A673 (cell line): ENCODE results near the gene PRKCA. TPM values are rescaled to one million over a fixed set of nuclear protein-coding genes. Genes with fewer than 3 reads are reported as not detected.

Experiments
- BruUV-seq: library from RNA; stranded (reverse); fragments of 400-500 nt; replicated peaks from 2 replicates; lab custom pipeline; 2021; lab: Mats Ljungman, UMichigan
- CTCF ChIA-PET: fragments of 300-600 bp; sonication (Branson Sonifier 250); formaldehyde crosslinking; loops from one replicate; lab custom pipeline; 2022; ENCODE audit warnings: antibody characterized with exemption; lab: Charles Lee
- POLR2A ChIA-PET: fragments of 300-600 bp; sonication (Branson Sonifier 250); formaldehyde crosslinking; loops from one replicate; lab custom pipeline; 2022; ENCODE audit warnings: antibody characterized with exemption; ENCODE audit not compliant: low non-redundant PET; lab: Charles Lee
- DNase-seq: peaks from one replicate; pipeline ENCODE4 v3.0.0-alpha.2; 2015; ENCODE audit warnings: low spot score
- H3K27ac ChIP-seq: fragments of 200-600 bp; sonication (generic); 2 replicates; pipeline ENCODE4 v1.5.1; 2016; ENCODE audit warnings: mixed run types, low read depth, mild to moderate bottlenecking, mixed read lengths, antibody characterized with exemption, low read length; ENCODE audit not compliant: poor library complexity, severe bottlenecking
- H3K27me3 ChIP-seq: fragments of 200-600 bp; sonication (generic); replicated peaks from 2 replicates; pipeline ENCODE4 v1.6.1; 2017; ENCODE audit warnings: mixed run types, low read depth, mild to moderate bottlenecking, mixed read lengths, antibody characterized with exemption, low read length; ENCODE audit not compliant: insufficient read depth, poor library complexity
- H3K36me3 ChIP-seq: fragments of 200-600 bp; sonication (generic); 2 replicates; pipeline ENCODE4 v1.6.1; 2016; ENCODE audit warnings: mixed run types, mild to moderate bottlenecking, mixed read lengths, antibody characterized with exemption, low read length; ENCODE audit not compliant: insufficient read depth, poor library complexity, severe bottlenecking
- H3K4me1 ChIP-seq: fragments of 200-600 bp; sonication (generic); 2 replicates; pipeline ENCODE4 v1.6.1; 2017; ENCODE audit warnings: mixed run types, mild to moderate bottlenecking, mixed read lengths, antibody characterized with exemption, low read length; ENCODE audit not compliant: insufficient read depth, poor library complexity, severe bottlenecking
- H3K4me3 ChIP-seq: fragments of 200-600 bp; sonication (generic); 2 replicates; pipeline ENCODE4 v1.5.1; 2016; ENCODE audit warnings: low read depth, mixed run types, mild to moderate bottlenecking, mixed read lengths, low read length; ENCODE audit not compliant: poor library complexity, severe bottlenecking
- H3K9me3 ChIP-seq: fragments of 200-600 bp; sonication (generic); 2 replicates; pipeline ENCODE4 v1.6.1; 2016; ENCODE audit warnings: mixed run types, low read depth, mild to moderate bottlenecking, mixed read lengths, antibody characterized with exemption, low read length; ENCODE audit not compliant: poor library complexity, severe bottlenecking
- CTCF ChIP-seq: fragments of 300-800, 200-600 bp; sonication (generic); conservative IDR thresholded peaks from 2 replicates; pipeline ENCODE4 v1.5.1; 2017; ENCODE audit warnings: low read depth, mild to moderate bottlenecking, antibody characterized with exemption, low read length, moderate library complexity, mixed read lengths
- EZH2 ChIP-seq: fragments of 200-600 bp; sonication (generic); IDR thresholded peaks from 2 replicates; pipeline ENCODE4 v1.6.1; 2017; ENCODE audit warnings: borderline replicate concordance, low read depth, mild to moderate bottlenecking, mixed read lengths, antibody characterized with exemption, low read length; ENCODE audit not compliant: poor library complexity, severe bottlenecking
- intact Hi-C: fragments of 100-400 bp; cut with micrococcal nuclease; formaldehyde crosslinking; loops from one replicate; pipeline ENCODE4 v1.10.0; 2022; ENCODE audit not compliant: unreplicated experiment
- total RNA-seq: library from RNA; stranded (reverse); gene quantifications from 2 replicates; pipeline ENCODE4 v1.2.3, GENCODE V29; 2021

Gene PRKCA
- total RNA-seq, 1 experiment from 2014 or later, result 16.3 TPM

GRCh38 chr17:66273586-66273848 is 28.9 kb upstream of the PRKCA start:
- Histone ChIP-seq H3K4me3 (no peak overlapping the region), H3K27ac (no peak overlapping the region), H3K4me1 (no peaks in the 10 kb centered on the region), H3K27me3 (no peaks in the 10 kb centered on the region), H3K36me3 (no peaks in the 10 kb centered on the region), H3K9me3 (no peaks in the 10 kb centered on the region)
- POLR2A ChIA-PET, result no interaction called here
- CTCF ChIA-PET, result no interaction called here
- no peak for TF ChIP-seq CTCF
- TF ChIP-seq EZH2, result no peak
- no peak for DNase-seq
- BruUV-seq, result no TSS peak
- intact Hi-C loops, result no loop called here

GRCh38 chr17:66275651-66276050 is 26.8 kb upstream of the PRKCA start:
- intact Hi-C loops, result no loop called here
- POLR2A ChIA-PET, result no interaction called here

GRCh38 chr17:66276328-66276937 is 26.0 kb upstream of the PRKCA start:
- TF ChIP-seq CTCF (no peak), EZH2 (no peak)
- H3K4me1 ChIP-seq, result no peaks in the 10 kb centered on the region
- H3K27me3 ChIP-seq, result no peaks in the 10 kb centered on the region
- CTCF ChIA-PET, result no interaction called here
- H3K9me3 ChIP-seq, result no peaks in the 10 kb centered on the region
- intact Hi-C loops, result no loop called here
- H3K4me3 ChIP-seq, result no peak overlapping the region
- POLR2A ChIA-PET, result no interaction called here
- no peak for DNase-seq
- no peak overlapping the region for H3K27ac ChIP-seq
- no peaks in the 10 kb centered on the region for H3K36me3 ChIP-seq
- BruUV-seq, result no TSS peak

More at GRCh38 chr17:66275651-66276050, 26.8 kb upstream of the PRKCA start:
- H3K4me3 ChIP-seq, result no peak overlapping the region
- peak; percentile 81 for DNase-seq
- CTCF ChIA-PET, result no interaction called here
- no peaks in the 10 kb centered on the region for H3K36me3 ChIP-seq
- no TSS peak for BruUV-seq
- TF ChIP-seq EZH2 (no peak), CTCF (no peak)
- no peaks in the 10 kb centered on the region for H3K27me3 ChIP-seq
- H3K9me3 ChIP-seq, result no peaks in the 10 kb centered on the region
- H3K27ac ChIP-seq, result no peak overlapping the region
- H3K4me1 ChIP-seq, result no peaks in the 10 kb centered on the region
